ENCODE measurements around the gene SIRT2.

Gene SIRT2

GRCh38 chr19:38898788-38899446 is 501 bp downstream of the SIRT2 start (continued):
- TF ChIP-seq ZSCAN5A (tag by site-specific recombination; IDR thresholded peaks at IDR 0.05): 0 out of 2 replicates have a peak, but pooled peaks have one; percentile 94
- no peak for TF ChIP-seq ZNF175 (tag by site-specific recombination; IDR thresholded peaks at IDR 0.05)
- TF ChIP-seq ZNF585B (tag by site-specific recombination; IDR thresholded peaks at IDR 0.05): no peak
- TF ChIP-seq ZNF266 (tag by site-specific recombination; IDR thresholded peaks at IDR 0.05; ENCODE audit: low read depth): 0 out of 2 replicates have a peak, but pooled peaks have one; percentile 11
- no peak for TF ChIP-seq ZNF629 (tag by site-specific recombination; IDR thresholded peaks at IDR 0.05)
- TF ChIP-seq ZNF114 (tag by site-specific recombination; IDR thresholded peaks at IDR 0.05): no peak
- no peak for TF ChIP-seq ZNF548 (tag by site-specific recombination; IDR thresholded peaks at IDR 0.05)
- no peak for TF ChIP-seq YY2 (tag by site-specific recombination; IDR thresholded peaks at IDR 0.05)
- 0 out of 2 replicates have a peak, but pooled peaks have one; percentile 5 for TF ChIP-seq ZBTB6 (tag by site-specific recombination; IDR thresholded peaks at IDR 0.05)
- no peak for TF ChIP-seq ZNF366 (tag by site-specific recombination; conservative IDR thresholded peaks at IDR 0.05)
- no peak for TF ChIP-seq FEZF1 (tag by site-specific recombination; IDR thresholded peaks at IDR 0.05)
- TF ChIP-seq ZNF148 (tag by site-specific recombination; IDR thresholded peaks at IDR 0.05; ENCODE audit: borderline replicate concordance): no peak
- TF ChIP-seq ZNF792 (tag by site-specific recombination; IDR thresholded peaks at IDR 0.05): peak; percentile 87; the same call in 1 of the 2 replicates
- TF ChIP-seq ZNF121 (tag by site-specific recombination; IDR thresholded peaks at IDR 0.05): no peak
- no peak for TF ChIP-seq ZNF26 (tag by site-specific recombination; IDR thresholded peaks at IDR 0.05)
- no peak for TF ChIP-seq ZNF350 (tag by site-specific recombination; IDR thresholded peaks at IDR 0.05)
- TF ChIP-seq ZNF692 (tag by site-specific recombination; IDR thresholded peaks at IDR 0.05): no peak; the same call in none of the 2 replicates
- TF ChIP-seq REST (tag by site-specific recombination; IDR thresholded peaks at IDR 0.05): peak; percentile 70; the same call in 1 of the 2 replicates
- no peak for TF ChIP-seq ZNF19 (tag by site-specific recombination; IDR thresholded peaks at IDR 0.05; ENCODE audit: low read depth)
- no peak for TF ChIP-seq ZNF362 (tag by site-specific recombination; IDR thresholded peaks at IDR 0.05)
- TF ChIP-seq SCRT2 (tag by site-specific recombination; IDR thresholded peaks at IDR 0.05): no peak
- TF ChIP-seq ZNF214 (tag by site-specific recombination; IDR thresholded peaks at IDR 0.05; ENCODE audit: borderline replicate concordance): no peak
- TF ChIP-seq ZNF416 (tag by site-specific recombination; IDR thresholded peaks at IDR 0.05): peak; percentile 60; the same call in 1 of the 2 replicates
- TF ChIP-seq KLF1 (tag by site-specific recombination; IDR thresholded peaks at IDR 0.05): no peak
- no peak for TF ChIP-seq ZNF76 (tag by site-specific recombination; IDR thresholded peaks at IDR 0.05; ENCODE audit: borderline replicate concordance, low read depth)
- no peak for TF ChIP-seq ZNF335 (tag by site-specific recombination; conservative IDR thresholded peaks at IDR 0.05)
